IMR-90 (cell line): ENCODE results near the gene RNF213.

Experiments used
- CEBPB ChIP-seq: IDR thresholded peaks from 2 replicates; pipeline ENCODE4 v1.6.1; 2012; ENCODE audit warnings: low read depth, low read length, improper control_type of control experiment
- CHD1 ChIP-seq: IDR thresholded peaks from 2 replicates; pipeline ENCODE4 v1.6.1; 2012; ENCODE audit warnings: low read depth, low read length, improper control_type of control experiment
- FOS ChIP-seq: fragments of 150-350 bp; IDR thresholded peaks from 2 replicates; pipeline ENCODE4 v1.6.1; 2016; ENCODE audit warnings: low read depth, low read length
- MAZ ChIP-seq: IDR thresholded peaks from 2 replicates; pipeline ENCODE4 v1.6.1; 2012; ENCODE audit warnings: low read depth, mild to moderate bottlenecking, low read length, improper control_type of control experiment, moderate library complexity, borderline replicate concordance
- MXI1 ChIP-seq: IDR thresholded peaks from 2 replicates; pipeline ENCODE4 v1.6.1; 2012; ENCODE audit warnings: low read depth, mild to moderate bottlenecking, low read length, moderate library complexity, borderline replicate concordance
- POLR2A ChIP-seq: IDR thresholded peaks from 2 replicates; pipeline ENCODE4 v1.6.1; 2012; ENCODE audit warnings: mild to moderate bottlenecking, low read depth, low read length
- RAD21 ChIP-seq: IDR thresholded peaks from 2 replicates; pipeline ENCODE4 v1.6.1; 2012; ENCODE audit warnings: low read length, improper control_type of control experiment
- RFX5 ChIP-seq: IDR thresholded peaks from 2 replicates; pipeline ENCODE4 v1.8.0; 2012; ENCODE audit warnings: low read depth, mild to moderate bottlenecking, low read length, moderate library complexity
- SMC3 ChIP-seq: fragments of 150-350 bp; IDR thresholded peaks from 2 replicates; pipeline ENCODE4 v1.6.1; 2016; ENCODE audit warnings: low read depth, mild to moderate bottlenecking, antibody characterized with exemption, low read length, moderate library complexity
- TF ChIP-seq, protein P1 (sequence below): conservative IDR thresholded peaks from 2 replicates; pipeline ENCODE4 v1.5.1; 2012; ENCODE audit warnings: mild to moderate bottlenecking, low read depth, low read length, improper control_type of control experiment
- TF ChIP-seq, protein P2 (sequence below): fragments of 150-350 bp; IDR thresholded peaks from 2 replicates; pipeline ENCODE4 v1.6.1; 2017; ENCODE audit warnings: mild to moderate bottlenecking, antibody characterized with exemption, low read length, low read depth

DNA sequence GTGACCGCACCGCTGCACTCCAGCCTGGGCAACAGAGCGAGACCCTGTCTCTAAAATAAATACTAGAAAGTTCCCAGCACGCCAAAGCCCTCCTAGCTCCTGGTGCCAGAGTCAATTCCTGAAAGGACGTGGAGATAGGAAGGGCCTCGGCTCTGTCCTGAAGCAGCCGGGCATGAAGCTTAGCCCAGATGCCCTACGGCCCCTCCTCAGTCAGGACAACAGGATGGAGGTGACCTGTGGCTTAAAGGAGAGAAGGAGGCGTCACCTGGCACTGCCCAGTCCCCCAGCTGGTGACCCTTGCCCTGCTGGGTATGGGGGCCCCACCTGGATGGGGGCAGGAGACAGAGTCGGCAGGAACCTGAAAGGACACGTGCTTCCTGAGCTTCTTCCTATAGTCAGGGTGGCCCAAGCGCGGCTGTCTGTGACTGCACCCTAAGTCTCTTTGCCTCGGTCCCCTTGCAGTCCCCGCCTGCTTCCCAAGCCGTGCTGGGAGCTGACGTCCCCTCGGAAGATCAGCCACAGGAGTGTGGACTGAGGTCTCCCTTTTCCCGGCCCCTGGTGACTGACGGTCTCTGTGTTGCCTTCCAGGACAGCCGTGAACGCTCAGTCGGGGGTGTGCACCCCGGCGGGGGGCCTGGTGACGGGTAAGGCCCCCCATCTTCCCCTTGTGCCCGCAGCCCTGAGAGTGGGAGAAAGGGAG, 14.9 kb upstream of the RNF213 start:
- TF ChIP-seq RFX5: no peak
- TF ChIP-seq, protein P1, sequence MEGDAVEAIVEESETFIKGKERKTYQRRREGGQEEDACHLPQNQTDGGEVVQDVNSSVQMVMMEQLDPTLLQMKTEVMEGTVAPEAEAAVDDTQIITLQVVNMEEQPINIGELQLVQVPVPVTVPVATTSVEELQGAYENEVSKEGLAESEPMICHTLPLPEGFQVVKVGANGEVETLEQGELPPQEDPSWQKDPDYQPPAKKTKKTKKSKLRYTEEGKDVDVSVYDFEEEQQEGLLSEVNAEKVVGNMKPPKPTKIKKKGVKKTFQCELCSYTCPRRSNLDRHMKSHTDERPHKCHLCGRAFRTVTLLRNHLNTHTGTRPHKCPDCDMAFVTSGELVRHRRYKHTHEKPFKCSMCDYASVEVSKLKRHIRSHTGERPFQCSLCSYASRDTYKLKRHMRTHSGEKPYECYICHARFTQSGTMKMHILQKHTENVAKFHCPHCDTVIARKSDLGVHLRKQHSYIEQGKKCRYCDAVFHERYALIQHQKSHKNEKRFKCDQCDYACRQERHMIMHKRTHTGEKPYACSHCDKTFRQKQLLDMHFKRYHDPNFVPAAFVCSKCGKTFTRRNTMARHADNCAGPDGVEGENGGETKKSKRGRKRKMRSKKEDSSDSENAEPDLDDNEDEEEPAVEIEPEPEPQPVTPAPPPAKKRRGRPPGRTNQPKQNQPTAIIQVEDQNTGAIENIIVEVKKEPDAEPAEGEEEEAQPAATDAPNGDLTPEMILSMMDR: no peak
- no peak for TF ChIP-seq POLR2A
- TF ChIP-seq, protein P2, sequence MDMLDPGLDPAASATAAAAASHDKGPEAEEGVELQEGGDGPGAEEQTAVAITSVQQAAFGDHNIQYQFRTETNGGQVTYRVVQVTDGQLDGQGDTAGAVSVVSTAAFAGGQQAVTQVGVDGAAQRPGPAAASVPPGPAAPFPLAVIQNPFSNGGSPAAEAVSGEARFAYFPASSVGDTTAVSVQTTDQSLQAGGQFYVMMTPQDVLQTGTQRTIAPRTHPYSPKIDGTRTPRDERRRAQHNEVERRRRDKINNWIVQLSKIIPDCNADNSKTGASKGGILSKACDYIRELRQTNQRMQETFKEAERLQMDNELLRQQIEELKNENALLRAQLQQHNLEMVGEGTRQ: no peak
- no peak for TF ChIP-seq CHD1
- TF ChIP-seq MXI1: no peak
- TF ChIP-seq MAZ: no peak
- no peak for TF ChIP-seq SMC3
- TF ChIP-seq CEBPB: no peak
- no peak for TF ChIP-seq RAD21
- no peak for TF ChIP-seq FOS
